ENCODE data around the gene CST9.
A peak's percentile ranks its signal among the peaks of the same experiment; 100 is the strongest.
"Not testable (repeated sequence)": the region's sequence is repeated elsewhere in the genome, so short reads cannot be mapped to it uniquely, and the experiment has no call there.

CST9 gene

DNA sequence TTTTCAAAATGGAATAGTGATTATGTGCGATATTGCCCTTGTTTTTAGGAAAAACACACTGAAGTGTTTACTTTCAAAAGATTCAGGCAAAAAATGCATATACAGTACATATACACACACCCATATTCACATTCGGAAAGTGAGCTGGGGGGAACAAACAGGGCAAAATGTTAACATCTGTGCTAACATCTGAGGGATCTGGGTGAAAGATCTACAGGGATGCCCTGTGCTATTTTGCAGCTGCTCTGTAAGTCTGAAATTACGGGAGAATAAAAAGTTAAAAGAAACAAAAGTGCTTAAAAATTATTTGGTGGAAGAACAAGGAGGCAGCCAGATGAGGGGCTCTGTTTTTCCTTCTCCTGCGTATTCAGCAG lies 31.2 kb upstream of the CST9 start:
- DNase-seq, result no peak

DNA sequence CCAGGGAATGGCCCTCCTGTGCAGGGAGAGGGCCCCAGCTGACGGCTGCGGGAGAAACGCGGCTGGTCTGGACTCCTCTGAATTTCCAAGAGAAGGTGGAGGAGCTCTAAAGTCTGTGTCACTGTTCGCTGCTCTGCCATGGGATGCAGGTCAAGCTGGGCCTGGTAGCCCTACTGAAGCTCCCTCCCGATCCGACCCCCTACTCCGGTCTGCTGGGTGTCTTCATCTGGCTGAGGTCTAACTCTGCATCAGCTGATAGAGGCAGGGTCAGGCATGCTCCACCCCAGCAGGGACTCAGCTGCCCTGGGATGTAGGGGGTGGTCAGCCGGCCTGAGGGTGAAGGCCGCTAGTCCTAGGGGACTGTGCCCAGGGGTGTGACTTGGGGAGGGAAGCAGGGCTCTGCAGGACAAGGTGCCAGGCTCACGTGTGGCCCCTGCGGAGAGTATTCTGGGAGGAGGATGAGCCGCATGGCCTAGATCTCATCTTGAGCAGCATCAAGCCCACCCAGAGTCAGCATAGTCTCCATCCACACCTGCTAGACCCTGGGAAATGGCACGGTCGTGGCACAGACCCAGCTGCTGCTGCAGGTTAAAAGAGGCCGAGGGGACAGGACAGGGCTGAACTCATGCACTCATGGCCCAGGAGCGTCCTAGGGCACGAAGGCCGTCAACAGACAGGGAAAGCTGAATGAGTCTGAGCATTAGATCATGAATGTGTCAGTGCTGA lies 30.6 kb upstream of the CST9 start:
- no peak for DNase-seq

DNA sequence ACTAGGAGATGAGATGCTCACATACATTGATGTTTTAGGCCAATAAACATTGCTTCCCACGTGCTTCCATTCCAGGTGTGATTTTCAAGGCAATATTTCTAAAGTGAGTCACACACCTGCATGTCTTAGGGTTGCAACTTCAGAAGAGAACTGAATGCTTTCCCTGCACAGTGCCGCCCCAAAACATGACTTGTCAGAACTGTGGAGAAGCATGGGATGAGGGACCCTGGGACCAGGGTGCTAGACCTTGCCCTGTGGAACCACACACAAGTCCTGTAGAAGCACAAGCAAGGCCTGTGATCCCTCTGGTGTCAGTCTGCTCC lies 30.0 kb upstream of the CST9 start:
- not testable (repeated sequence) for DNase-seq

DNA sequence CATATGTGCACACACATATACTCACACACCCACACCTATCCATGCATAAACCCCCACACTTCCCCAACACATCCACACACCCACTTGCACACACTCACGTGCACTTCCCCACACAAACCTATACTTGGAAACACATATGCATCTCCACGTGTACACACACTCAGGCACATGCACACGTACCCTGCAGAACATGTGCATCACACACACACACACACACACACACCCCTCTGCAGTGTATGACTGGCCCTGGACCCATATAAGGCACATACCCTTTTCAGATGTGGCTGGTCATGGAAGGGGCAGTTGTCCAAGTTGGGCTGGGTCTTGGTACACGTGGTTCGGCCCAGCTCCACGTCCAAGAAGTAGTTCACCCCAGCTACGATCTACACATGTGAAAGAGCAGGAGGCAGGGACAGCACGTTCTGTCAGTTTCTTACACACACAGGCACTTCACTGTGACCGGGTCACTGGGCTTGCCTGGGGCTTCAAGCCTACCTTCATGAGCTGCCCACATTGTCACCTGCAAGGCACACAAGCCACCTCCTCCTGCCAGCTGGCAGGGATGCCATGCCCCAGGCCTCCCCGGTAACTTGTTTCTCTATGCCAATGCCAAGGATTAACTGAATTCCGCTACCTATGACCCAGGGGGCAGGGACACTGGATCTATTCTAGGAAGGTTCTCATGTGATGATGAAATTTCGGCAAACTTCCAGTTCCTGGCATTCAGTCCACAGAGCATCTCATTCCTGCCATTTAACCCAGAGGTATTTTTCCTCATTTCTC lies 29.5 kb upstream of the CST9 start:
- DNase-seq, result no peak

DNA sequence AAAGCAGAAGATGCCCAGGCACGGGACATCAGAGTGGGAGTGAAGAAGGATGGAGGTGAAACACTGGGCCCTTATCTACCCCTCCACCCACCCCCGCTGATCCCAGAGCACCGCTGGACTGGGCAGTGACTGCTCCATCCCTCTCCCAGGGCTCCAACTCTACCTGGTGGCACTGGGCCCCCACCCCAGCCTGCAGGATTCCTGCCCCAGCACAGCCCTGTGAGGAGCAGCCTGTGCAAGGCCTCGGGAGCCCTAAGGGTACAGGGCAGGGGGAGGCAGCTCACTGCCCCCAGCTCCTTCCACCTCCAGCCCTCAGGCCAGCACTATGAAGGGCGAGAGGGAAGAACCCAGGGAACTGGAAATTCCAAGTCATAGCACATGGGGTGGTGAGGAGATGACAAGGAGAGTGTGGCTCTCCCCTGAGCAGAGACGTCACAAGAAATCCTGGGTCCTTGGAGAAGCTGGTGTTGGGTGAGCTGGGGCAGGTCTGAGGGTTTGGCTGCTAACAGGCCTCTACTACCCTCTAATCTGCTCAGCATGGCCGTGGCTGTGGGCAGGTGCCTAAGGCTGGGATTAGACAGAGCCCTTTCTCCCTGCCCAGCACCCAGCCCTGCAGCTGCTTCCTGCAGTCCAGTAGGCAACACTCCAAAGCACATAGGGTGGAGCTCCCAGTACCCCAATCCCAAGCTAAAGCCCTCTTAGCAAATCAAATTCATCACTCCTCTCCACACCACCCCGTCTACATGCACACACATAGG lies 28.5 kb upstream of the CST9 start:
- DNase-seq, result no peak

DNA sequence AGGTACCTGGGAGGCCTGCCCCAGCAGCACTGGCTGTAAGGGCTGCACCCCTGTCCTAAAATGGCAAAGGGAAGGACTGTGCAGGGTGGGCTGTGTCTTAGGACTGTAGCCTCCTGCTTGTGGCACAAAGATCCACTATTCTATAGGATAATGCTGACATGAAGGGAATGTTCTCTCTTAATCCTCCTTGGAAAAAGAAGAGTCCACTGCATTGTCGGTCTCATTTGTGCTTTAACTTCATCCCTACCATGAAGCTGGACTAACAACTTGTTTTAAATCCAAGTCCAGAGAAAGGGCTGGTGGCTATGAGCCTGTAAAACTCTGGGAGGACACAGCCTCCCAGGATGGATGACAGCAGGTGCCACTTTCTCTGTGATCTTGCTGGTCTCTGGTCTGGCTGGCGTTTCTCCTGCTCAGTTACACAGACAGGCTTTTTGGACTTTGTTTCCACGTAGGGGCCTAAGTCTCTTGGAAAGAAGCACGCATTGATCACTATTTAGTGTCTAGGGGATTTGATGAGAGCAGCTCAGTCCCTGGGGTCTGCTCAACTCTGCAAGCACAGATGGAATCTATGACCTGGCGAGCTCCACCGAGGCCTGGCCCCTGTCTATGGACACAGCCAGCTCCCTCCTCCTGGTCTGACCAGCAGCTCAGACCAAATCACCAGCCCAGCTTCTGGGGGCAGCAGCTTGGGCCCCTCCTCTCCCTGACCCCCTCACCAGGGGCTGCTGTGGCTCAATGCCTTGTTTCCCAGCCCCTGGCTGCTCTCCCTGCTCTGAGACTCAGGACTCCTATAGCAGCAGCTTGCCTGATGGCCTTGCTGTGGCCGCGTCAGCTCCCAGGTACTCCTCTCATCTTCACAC lies 27.2 kb upstream of the CST9 start:
- DNase-seq, result no peak

DNA sequence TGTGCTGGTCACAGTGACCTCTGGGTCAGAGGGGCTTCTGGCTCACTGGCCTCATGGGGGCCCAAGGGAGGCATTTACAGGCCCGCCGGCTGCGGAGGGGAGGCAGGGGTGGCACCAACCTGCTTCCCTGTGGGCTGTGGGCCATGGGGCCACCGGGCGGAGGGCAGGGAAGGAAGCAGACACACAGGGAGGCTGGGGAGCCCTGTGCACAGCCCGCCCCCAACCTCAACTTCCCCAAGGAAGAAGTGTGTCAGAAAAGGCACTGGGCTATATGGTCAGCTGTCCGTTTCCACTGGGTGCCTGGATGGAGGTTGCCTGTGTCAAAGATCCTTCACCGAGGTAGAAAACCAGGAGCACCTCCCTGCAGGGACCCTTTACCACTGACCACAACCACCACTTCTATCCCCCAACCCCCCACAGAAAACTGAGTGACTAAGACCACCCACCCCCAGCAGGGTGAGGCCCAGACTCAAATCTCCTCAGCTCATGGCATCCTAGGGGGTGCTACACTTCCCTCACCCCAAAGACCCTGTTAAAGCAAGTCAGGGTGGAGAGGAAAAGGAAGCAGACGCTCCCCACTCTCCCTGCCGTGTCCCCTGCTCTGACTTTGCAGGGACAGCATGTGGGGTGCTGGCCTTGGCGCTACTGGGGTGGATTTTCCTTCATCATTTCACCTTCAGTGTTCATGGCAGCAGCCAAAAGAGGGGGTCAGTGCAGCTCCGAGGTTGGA lies 26.4 kb upstream of the CST9 start:
- DNase-seq, result no peak

DNA sequence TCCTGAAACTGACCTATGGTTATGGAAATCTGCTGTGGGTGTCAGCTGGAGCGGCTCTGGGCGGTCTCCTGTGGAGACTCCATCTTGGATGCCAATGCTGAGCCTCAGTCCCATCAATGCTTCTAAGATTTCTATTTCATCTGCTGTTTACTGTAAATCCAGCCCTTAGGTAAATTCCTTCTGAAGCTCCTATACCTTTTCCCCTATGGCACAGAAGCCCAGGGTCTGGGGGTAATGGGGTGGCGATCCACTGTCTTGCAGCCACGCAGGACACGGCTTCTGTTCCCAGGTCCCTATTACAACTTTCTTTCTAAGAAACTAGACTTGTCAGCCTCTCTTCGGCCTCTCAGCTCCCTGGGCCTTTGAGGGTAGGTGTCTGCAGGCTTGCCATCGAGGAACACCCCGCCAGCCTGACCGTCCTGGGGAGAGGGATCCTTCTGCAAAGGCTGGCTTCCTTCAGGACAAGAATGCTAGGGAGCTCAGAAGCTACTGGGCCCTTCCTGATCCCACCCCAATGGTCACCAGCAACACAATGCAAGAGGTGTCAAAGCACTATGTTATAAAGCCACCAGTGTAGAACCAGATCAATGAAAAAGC lies 25.6 kb upstream of the CST9 start:
- no peak for DNase-seq

DNA sequence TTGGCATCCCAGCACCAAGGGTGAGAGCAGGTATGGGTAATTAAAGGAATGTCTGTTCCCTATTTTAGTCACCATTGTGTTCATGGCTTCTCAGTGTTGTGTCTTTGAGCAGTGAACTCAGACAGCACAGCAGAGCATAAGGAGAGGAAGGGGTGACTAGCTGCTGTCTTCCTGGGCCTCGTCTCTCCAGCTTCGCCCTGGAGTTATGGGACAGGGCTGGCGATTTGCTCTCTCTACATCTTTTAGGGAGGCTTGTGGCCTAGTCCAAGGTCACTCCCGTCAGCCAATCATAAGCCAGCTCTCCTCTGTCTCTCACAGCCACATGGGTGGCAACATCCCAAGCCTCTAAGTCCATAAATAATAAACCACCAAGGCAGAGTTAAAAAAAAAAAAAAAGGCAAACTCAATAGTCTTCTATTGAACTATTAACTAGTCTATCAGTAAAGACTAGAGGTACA lies 24.7 kb upstream of the CST9 start:
- no peak for DNase-seq

DNA sequence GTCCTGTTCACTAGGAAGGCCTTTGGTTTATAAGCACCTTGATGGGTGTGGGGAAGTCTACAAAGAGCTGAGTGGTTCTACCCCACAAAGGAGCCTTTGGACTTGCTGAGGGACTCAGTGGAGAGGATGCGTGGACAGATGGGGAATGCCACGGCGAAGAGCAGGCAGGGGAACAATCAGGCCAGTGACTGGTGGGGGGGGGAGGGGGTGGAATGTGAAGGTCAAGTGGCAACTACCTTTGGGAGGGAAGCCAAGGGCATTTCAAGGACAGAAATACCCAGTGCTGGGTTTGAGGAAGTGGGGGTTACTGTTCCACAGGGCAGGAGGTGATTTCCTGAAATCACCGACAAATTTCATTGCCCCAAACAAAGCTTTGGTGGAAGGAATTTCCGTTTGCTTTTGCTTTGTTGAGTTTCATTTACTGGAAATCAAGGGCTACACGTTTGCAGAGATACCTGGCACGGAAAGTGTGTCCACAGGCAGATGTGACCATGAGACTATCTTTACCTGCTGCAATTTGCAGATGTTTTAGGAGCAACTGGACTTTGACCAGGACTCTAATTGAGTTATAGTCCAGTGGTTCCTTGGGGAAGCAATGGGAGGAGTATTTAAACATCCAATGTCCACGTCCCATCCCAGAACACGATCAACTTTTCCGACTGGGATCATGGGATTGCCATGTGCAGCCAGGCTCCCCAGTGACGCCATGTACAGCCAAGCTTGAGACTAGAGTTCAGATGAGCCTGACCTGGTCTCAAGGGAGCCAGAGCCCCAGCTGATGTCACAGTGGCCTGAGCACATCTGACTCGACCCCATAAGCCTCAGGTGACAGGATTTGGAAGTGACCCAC lies 24.1 kb upstream of the CST9 start:
- DNase-seq, result no peak

DNA sequence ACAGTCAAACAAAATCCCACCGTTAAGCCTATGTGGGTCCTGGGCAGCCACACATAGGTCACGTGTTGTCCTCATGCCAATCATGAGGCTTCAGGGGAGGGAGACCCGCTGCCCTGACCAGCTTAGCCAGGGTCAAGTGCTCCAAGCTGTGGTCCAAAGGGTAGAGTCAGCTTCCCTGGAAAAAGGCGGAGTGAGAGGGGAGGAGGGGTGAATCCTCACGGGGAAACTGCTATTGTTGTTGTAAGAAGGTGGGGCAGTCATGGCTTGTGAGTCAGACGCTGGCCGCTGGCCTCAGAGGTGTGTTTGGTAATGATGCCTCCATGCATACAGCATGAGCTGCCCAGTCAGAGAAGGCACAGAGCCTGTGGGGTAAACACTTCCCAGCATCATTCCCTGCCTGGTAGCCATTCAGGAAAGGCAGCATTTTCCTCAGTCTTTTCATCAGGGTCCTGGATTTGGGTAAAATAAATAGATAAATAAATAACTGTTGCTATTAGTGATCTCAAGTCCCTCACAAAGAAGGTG lies 23.4 kb upstream of the CST9 start:
- DNase-seq, result peak; percentile 9

DNA sequence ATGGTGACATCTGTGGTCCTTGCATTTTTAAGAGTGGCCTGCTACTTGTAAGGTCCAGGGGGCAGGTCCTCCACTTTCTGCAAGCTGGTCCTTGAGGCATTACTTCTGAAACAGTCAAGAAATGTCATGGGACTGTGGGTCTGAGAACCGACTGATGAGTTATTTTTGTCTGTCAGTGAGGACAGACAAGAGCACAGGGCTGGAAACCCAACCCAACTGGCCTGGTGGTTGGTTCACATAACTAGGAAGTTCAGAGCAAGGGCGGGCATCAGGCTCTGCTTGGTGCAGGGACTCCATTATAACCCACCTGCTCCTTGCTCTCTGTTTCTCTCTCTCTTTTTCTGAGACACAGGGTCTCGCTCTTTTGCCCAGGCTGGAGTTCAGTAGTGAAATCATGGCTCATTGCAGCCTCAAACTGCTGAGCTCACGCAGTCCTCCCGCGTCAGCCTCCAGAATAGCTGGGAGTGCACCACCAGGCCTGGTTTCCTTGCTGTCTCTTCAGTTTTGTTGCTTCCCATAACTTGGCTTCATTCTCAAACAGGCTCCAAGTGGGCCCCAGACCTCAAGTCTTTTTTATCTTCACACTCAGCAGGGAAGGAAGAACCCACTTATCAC lies 22.8 kb upstream of the CST9 start:
- no peak for DNase-seq

DNA sequence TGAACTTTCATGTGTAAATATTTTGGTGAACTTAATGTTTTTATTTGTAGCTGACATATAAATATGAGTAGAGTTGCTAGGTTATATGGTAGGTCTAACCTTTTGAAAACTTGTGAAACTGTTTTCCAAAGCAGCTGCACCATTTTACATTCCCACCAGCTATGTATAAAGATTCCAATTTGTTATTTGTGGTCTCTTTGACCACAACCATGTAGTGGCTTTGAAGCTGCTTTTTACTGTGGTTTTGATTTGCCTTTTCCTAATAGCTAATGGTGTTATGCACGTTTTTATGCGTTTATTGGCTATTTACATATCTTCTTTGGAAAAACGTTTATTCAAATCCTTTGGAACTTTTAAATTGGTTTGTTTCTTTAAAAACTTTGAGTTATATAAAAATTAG lies 21.8 kb upstream of the CST9 start:
- no peak for DNase-seq

DNA sequence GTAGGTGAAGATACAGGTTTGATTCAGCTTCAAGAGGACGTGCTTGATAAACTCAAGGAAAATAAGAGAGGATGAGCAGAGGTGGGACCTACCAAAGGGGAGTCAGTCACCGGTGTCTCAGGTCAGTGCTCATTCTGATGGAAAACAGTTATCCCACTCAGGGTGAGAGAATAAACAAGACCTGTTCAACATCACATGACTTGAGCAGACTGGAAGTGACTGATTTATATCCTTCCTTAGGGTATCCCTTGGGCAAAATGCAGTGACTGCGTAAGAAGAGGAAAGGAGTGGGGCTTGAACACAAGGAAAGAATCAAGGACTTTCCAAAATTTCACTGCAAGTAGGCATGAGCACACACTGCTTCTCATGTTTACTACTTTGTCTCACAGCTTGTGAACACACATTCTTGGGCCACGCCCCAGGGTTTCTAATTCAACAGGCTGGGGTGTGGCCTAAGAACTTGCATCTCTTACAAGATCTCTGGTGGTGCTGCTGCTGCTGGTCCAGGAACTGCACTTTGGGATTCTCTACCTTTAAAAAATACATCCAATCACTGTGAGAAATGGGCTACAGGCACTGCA lies 20.4 kb upstream of the CST9 start:
- peak; percentile 11 for DNase-seq

DNA sequence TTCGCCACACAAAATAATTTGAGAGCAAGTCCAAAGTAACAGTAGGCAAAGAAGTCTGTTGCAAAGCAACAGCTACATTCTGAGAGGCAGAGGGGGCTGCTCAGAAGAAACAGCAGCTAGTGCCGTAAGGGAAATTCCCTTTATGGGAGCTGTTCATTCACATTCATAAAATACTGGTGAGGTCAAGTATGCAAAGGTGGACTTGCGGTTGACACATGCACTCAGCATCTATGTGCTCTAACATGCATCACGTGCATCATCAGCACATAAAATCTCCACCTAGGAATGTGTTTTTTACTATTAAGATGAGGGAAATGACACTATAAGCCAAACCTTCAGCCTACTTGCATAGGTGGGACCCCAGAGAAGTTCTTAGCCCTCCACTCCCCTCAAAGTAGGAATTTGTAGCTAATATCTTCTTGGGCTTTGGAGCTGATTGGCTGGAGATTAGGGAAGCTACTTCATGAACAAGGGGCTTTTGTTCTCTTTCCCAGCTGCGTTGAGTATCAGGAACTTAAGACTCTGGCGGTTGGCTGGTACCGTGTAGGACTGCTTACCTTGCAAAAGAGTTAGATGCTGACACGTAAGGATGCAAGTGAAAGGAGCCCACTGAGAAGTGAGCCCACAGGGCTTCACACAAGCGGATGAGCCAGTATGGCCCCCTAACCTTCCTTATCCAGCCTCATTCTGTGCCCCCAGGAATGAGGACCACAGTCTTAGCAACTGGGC lies 19.7 kb upstream of the CST9 start:
- no peak for DNase-seq

DNA sequence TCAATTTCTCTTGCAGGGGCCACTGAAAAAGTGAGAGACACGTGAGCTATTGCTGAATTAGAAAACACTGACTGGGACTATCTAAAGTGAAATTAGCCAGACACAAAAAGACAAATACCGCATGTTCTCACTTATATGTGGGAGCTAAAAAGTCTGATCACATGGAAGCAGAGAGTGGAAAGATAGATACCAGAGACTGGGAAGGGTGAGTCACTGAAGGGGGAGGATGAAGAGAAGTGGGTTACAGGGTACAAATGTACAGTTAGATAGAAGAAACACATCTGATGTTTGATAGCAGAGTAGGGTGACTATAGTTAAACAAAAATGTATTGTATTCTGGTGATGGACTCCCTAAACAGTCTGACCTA lies 18.6 kb upstream of the CST9 start:
- no peak for DNase-seq

DNA sequence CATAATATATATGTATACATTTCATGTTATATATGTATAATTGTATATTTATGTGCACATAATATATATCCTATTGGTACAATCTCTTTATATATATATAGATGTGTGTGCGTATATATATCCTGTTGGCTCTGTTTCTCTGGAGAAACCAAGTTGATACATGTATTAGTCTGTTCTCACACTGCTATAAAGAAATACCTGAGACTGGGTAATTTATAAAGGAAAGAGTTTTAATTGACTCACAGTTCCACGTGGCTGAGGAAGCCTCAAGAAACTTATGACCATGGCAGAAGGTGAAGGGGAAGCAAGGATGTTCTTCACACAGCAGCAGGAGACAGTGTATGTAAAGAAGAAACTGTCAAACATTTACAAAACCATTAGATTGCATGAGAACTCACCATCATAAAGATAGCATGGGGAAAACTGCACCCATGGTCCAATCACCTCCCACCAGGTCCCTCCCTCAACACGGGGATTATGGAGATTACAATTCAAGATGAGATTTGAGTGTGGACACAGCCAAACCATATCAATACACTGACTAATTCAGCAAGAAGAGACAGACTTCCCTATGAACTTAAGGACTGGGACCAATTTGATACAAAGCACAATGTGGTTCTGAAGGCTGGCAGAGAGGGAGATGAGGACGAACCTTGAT lies 18.1 kb upstream of the CST9 start:
- DNase-seq, result no peak

DNA sequence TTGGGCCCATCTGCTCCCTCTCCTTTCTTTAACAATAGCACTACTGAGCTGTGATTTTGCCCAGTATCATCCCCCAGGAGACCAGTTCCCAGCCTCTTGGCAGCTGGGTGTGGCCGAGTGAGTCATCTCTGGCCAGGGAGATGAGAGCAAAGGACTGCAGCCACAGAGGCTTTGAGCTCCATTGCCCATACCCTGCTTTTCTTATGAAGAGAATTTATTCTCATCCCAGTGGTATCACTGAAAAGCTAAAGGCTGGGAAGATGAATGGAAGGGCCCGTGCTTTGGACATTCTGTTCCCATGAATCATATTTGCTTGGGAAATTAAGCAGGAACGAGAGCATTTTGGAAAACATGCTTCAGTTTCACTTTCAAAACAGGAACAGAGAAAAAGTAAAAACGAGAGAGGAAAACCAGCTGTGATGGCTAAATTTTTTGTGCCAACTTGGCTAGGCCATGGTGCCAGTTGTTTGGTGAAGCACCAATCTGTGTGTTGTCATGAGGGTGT lies 17.2 kb upstream of the CST9 start:
- peak; percentile 84 for DNase-seq
